Hypothalamus (tissue), 51 donors: ENCODE data around the gene PDRG1.

Experiments used
- DNase-seq, 51 donors: peaks; one replicate each; lab custom pipeline; 2025; lab: John Stamatoyannopoulos, UW

Gene PDRG1

GRCh38 chr20:31951530-31952453 lies at the start of gene PDRG1:
TSS of gene PDRG1 (minus strand) at chr20:31952046. CDS start at chr20:31951961, 85 bp downstream.
- peak; percentile 35 to 95 (median 83) for DNase-seq

GRCh38 chr20:31998246-31998645 lies 46.4 kb upstream of the PDRG1 start:
- no peak for DNase-seq

- no peak for DNase-seq
Measured at GRCh38 chr20:31996996-31997395, 45.1 kb upstream of the PDRG1 start.

DNA sequence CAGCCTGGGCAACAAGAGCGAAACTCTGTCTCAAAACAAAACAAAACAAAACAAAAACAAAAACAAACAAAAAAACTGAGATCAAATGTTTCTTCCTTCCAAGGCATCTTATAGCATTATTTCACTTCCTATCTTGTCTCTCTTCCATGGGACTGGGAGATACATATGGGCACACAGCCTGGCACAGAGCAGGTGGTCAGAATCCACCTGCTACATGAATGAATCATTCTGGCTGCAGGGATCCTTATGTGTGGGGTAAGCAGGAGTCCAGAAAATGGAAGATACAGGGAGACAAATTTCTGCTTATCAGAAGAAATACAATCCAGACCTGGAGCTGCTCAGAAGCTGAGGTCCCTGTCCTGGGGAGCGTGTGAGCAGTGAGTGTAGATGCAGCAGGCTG lies 40.2 kb upstream of the PDRG1 start:
- DNase-seq = no peak

GRCh38 chr20:31991339-31991705 lies 39.5 kb upstream of the PDRG1 start:
- no peak for DNase-seq

DNA sequence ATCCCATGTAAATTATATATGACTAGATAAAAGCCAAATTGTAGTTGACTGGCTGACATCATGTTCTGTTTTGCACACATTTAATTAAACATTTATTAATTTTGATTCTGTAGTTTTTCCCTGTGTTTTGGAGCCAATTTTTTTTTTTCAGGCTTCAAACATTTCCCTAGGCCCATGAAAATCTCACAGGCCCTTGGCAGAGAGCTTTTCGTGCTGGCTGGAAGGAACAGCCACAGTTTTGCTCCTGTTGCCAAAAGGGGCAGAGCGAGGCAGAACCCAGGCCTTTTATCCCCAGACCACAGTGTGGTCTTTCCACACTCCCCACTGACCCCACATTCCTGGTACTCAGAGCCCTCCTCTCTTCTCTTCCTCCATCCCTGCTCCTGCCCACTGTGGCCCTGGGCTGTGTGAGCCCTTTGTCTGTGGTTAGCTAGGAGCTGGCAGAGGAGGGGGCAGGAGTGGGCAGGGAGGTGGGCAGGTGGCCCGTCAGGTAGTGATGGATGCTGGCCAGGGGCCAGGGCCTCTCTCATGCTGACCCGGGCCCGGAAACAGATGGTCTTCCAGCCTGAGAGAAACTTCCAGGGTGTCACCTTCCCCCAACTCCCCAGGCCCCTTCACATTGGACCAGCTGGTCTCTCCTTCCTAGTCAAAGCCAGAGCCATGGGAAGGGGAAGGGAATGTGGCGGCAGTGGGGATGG lies 38.9 kb upstream of the PDRG1 start:
- DNase-seq = no peak

- DNase-seq = peak in 1 of 51 donors; percentile 55
Measured at GRCh38 chr20:31989030-31989645, 37.3 kb upstream of the PDRG1 start.

GRCh38 chr20:31988430-31989015 lies 36.7 kb upstream of the PDRG1 start:
- no peak for DNase-seq

DNA sequence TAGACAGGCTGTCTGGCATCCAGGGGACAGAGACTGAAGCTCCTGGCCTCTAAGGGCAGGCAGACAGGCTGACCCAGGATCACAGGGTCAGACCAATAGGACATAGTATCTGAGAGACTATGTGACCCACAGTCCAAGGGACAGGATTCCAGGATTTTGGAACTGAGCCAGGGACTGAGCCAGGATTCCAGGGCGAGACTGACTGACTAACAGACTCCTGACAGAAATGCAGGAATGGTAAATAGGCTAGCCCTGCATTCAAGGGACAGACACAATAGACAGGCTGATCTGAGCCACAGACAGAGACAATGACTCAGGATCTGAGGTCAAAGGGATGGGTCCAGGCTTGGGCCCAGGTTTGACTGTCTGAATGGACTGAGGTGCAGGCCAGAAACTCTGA lies 35.9 kb upstream of the PDRG1 start:
- no peak for DNase-seq

- peak in 1 of 51 donors; percentile 57 for DNase-seq
Measured at GRCh38 chr20:31984981-31985471, 33.2 kb upstream of the PDRG1 start.

GRCh38 chr20:31981784-31982183 lies 29.9 kb upstream of the PDRG1 start:
- no peak for DNase-seq

DNA sequence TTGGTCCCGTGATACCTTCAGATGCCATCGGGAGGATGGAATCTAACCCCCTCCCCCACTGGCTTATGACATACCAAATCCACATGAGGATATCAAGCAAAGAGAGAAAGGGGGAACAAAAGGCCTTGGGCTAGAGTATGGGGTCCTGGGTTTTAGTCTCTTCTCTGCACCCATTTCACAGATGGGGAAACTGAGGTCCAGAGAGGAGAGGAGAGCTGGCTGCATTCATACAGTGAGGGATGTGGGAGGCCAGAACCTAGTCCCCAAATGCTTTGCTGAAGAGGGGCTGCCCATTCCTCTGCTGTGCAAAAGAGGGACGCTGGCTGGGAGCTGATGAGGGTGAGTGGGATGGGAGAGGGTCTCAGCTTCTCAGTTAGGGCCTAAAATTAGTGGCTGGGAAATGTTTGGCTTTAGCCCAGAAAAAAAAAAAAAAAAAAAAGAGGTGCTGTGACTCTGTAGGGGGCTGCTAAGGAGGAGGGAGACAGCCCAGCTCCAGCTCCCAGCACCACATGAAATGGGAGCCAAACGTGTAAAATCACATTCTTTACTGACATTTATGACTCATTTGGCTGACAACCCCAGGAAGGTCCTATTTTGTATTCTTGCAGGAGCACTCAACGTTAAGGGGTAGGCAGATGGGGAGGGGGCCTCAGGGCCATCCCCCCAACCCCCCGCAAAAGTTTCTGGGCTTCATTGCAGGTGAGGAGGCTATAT lies 28.0 kb upstream of the PDRG1 start:
- DNase-seq = no peak

GRCh38 chr20:31977080-31977479 lies 25.2 kb upstream of the PDRG1 start:
- no peak for DNase-seq

DNA sequence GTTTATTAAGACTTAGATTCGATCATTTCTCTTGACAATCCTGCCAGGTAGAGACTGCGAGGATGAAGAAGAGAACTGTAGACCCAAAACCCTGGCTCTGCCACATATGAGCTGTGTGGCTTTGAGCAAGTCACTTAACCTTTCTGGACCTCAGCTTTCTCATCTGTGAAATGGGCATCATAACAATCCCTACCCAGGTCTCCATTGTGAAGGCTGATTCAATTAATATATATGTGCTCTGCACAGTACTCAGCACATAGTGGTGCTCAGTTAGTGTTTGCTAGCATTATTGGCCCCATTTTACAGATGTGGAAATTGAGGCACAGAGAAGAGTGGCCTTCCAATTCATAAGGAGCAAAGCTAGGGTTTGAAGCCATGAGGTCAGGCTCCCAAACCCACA lies 24.0 kb upstream of the PDRG1 start:
- no peak for DNase-seq

- DNase-seq = no peak
Measured at GRCh38 chr20:31974951-31975487, 23.2 kb upstream of the PDRG1 start.

GRCh38 chr20:31974296-31974695 lies 22.4 kb upstream of the PDRG1 start:
- no peak for DNase-seq

GRCh38 chr20:31972471-31973021 lies 20.7 kb upstream of the PDRG1 start:
- DNase-seq = no peak

DNA sequence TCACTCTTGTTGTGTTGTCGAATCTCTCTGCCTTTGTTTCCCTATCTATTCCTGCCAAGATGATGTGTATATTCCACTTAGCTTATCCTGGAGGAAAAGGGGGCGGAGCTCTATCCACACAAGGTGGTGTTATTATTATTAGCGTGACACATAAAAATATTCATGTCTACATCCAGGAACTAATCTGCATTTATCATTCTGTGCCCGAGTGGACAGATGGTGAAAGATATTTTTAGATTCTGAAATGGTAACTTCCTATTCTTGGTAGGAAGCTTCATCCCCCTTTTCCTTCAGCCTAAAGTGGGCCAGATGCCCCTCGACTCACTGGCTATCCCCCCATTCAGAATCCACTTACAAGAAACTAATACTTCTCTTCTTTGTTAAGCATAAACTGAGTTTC lies 18.1 kb upstream of the PDRG1 start:
- DNase-seq = no peak

- peak in 46 of 51 donors; percentile 1 to 77 (median 40) for DNase-seq
Measured at GRCh38 chr20:31968291-31969126, 16.7 kb upstream of the PDRG1 start.
